Upper lobe of left lung (tissue), 4 donors: Measurements from ENCODE around the gene RABGGTB.

Experiments used
- EP300 ChIP-seq, 4 donors: sonication (generic); formaldehyde crosslinking; IDR thresholded peaks; one replicate each; pipeline ENCODE4 v1.5.1; 2017; ENCODE audit warnings: antibody characterized with exemption in 4 of 4, control low read depth in 2 of 4
- POLR2A ChIP-seq, 4 donors: fragments of 450-650 bp; IDR thresholded peaks; one replicate each; pipeline ENCODE4 v1.5.1; 2016 to 2017; ENCODE audit warnings: antibody characterized with exemption in 4 of 4, mild to moderate bottlenecking in 2 of 4
- POLR2AphosphoS5 ChIP-seq, 2 donors: sonication (generic); formaldehyde crosslinking; IDR thresholded peaks; one replicate each; pipeline ENCODE4 v1.5.1; 2017; ENCODE audit warnings: antibody characterized with exemption in 2 of 2
- TF ChIP-seq, protein P1 (sequence below), 6 experiments: fragments of 450-650 bp in 4 of 6; fragments of 200-600 bp in 2 of 6; sonication (generic) in 2 of 6; IDR thresholded peaks; one replicate each; pipeline ENCODE4 v1.5.1; 2016 to 2019; ENCODE audit warnings: antibody characterized with exemption in 6 of 6

DNA sequence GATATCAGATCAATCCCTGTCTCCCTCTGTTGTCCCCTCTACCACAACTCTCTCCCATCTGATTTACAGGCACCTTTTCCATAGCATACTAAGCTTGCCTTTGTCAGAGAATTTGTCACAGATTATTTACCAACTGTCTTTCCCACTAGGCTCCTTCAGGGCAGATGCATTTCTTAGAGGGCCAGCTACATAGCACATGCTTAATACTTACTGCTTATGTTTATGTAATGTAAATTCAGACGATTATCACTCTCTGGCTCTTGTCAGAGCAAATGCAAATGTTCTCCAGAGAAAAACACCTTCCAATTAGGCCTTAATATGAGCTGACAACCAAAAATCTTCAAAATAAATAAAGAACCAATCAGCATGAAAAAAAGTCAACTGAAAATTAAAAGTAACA lies 15.3 kb upstream of the RABGGTB start:
- TF ChIP-seq POLR2A (IDR thresholded peaks at IDR 0.05) (no peak), EP300 (IDR thresholded peaks at IDR 0.05) (no peak), POLR2AphosphoS5 (IDR thresholded peaks at IDR 0.05) (no peak)
- TF ChIP-seq, protein P1, sequence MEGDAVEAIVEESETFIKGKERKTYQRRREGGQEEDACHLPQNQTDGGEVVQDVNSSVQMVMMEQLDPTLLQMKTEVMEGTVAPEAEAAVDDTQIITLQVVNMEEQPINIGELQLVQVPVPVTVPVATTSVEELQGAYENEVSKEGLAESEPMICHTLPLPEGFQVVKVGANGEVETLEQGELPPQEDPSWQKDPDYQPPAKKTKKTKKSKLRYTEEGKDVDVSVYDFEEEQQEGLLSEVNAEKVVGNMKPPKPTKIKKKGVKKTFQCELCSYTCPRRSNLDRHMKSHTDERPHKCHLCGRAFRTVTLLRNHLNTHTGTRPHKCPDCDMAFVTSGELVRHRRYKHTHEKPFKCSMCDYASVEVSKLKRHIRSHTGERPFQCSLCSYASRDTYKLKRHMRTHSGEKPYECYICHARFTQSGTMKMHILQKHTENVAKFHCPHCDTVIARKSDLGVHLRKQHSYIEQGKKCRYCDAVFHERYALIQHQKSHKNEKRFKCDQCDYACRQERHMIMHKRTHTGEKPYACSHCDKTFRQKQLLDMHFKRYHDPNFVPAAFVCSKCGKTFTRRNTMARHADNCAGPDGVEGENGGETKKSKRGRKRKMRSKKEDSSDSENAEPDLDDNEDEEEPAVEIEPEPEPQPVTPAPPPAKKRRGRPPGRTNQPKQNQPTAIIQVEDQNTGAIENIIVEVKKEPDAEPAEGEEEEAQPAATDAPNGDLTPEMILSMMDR (IDR thresholded peaks at IDR 0.05), result no peak
